Loucy (cell line): ENCODE data around the gene SLC25A21.

Experiments used
- H2AFZ ChIP-seq: fragments of 200-600 bp; sonication (generic); 2 replicates; pipeline ENCODE4 v1.6.0; 2016; ENCODE audit warnings: antibody characterized with exemption, mild to moderate bottlenecking, low read length, moderate library complexity
- H3F3A ChIP-seq: fragments of 200-600 bp; 2 replicates; pipeline ENCODE4 v1.6.0; 2016; ENCODE audit warnings: antibody characterized with exemption, low read depth, mild to moderate bottlenecking
- H3K27me3 ChIP-seq: fragments of 200-600 bp; sonication (generic); 2 replicates; pipeline ENCODE4 v1.6.1; 2014; ENCODE audit warnings: low read length, mild to moderate bottlenecking; ENCODE audit not compliant: insufficient read depth, poor library complexity, severe bottlenecking
- H3K36me3 ChIP-seq: fragments of 200-600 bp; sonication (generic); 2 replicates; pipeline ENCODE4 v1.6.1; 2016; ENCODE audit warnings: low read length; ENCODE audit not compliant: insufficient read depth
- H3K4me1 ChIP-seq: fragments of 200-600 bp; sonication (generic); 2 replicates; pipeline ENCODE4 v1.5.1; 2014; ENCODE audit warnings: low read length, mild to moderate bottlenecking; ENCODE audit not compliant: insufficient read depth, poor library complexity, severe bottlenecking
- H3K4me2 ChIP-seq: fragments of 200-600 bp; sonication (generic); 2 replicates; pipeline ENCODE4 v1.6.0; 2014; ENCODE audit warnings: antibody characterized with exemption, low read length, low read depth, mild to moderate bottlenecking; ENCODE audit not compliant: poor library complexity, severe bottlenecking
- H3K4me3 ChIP-seq: fragments of 200-600 bp; sonication (generic); 2 replicates; pipeline ENCODE4 v1.5.1; 2014; ENCODE audit warnings: low read length, mild to moderate bottlenecking, mixed read lengths; ENCODE audit not compliant: poor library complexity, severe bottlenecking
- H3K79me2 ChIP-seq: fragments of 200-600 bp; sonication (generic); 2 replicates; pipeline ENCODE4 v1.6.1; 2014; ENCODE audit warnings: low read length; ENCODE audit not compliant: insufficient read depth
- H3K9ac ChIP-seq: fragments of 200-600 bp; sonication (generic); 2 replicates; pipeline ENCODE4 v1.6.0; 2014; ENCODE audit warnings: mild to moderate bottlenecking, low read depth, low read length, moderate library complexity; ENCODE audit not compliant: poor library complexity, severe bottlenecking
- H3K9me2 ChIP-seq: fragments of 200-600 bp; sonication (generic); replicated peaks from 2 replicates; pipeline ENCODE4 v1.6.1; 2016; ENCODE audit warnings: low read depth, low read length, mixed read lengths
- H3K9me3 ChIP-seq: fragments of 200-600 bp; sonication (generic); 2 replicates; pipeline ENCODE4 v1.6.1; 2014; ENCODE audit warnings: mild to moderate bottlenecking, antibody characterized with exemption, low read length, low read depth; ENCODE audit not compliant: insufficient read depth
- H4K20me1 ChIP-seq: fragments of 200-600 bp; sonication (generic); 2 replicates; pipeline ENCODE4 v1.6.0; 2014; ENCODE audit warnings: antibody characterized with exemption, low read length, mild to moderate bottlenecking; ENCODE audit not compliant: insufficient read depth, poor library complexity, severe bottlenecking
- CTCF ChIP-seq: fragments of 200-600 bp; sonication (generic); conservative IDR thresholded peaks from 2 replicates; pipeline ENCODE4 v1.5.1; 2014; ENCODE audit warnings: mild to moderate bottlenecking, antibody characterized with exemption, low read length
- EZH2phosphoT487 ChIP-seq: fragments of 200-600 bp; IDR thresholded peaks from 2 replicates; pipeline ENCODE4 v1.6.1; 2018; ENCODE audit warnings: antibody characterized with exemption, mild to moderate bottlenecking, moderate library complexity, borderline replicate concordance

SLC25A21 gene

DNA sequence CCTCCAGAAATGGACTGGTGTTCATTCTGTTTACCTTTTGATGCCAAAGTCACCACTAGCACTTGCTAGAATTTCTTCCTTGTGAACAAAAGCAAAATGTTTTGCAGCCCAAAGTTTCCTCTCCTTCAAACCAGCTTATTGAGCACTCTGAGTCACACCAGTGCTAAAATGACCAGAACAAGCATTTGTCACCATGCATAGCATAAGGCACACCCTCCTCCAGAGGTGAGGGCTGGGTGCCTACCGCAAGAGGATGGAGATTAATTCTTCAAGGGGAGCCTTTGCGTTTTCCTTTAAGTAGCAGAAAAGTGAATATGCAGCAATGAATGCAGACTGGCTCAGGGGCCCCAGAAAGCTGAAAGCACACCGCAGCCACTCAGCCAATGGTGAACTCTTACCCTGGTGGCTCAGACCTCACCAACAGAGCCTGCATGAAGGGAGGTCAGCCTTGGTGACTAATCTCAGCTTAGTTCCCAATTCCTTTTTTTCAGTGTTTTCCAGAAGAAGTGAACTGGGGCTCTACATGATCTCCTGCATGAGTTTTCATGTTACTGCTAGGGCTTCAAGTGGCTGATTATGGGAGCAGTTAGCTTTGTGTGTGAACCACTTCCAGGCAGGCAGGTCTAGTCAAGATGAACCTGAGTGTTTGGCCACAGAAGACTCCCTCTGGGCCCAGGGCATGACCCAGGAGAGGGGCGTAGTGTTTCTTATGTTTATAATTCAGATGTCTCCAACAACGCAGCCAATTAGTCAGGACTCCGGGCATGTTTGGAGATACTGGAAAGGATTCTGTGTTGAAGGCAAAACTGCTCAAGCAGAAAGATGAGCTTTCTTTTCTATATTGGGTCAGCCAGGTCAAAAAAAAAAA, 414.4 kb downstream of the SLC25A21 start:
- Histone ChIP-seq H3K9ac (no peak overlapping the region), H3K79me2 (no peaks in the 10 kb centered on the region), H3K9me3 (0 out of 2 replicates have a peak, but pooled peaks cover 5% of the 10 kb centered on the region), H2AFZ (no peak overlapping the region), H3K9me2 (no peaks in the 10 kb centered on the region), H3K36me3 (no peaks in the 10 kb centered on the region), H3K4me1 (no peaks in the 10 kb centered on the region), H3K4me3 (no peak overlapping the region), H3K4me2 (no peak overlapping the region), H3K27me3 (no peaks in the 10 kb centered on the region), H4K20me1 (no peaks in the 10 kb centered on the region), H3F3A (no peaks in the 10 kb centered on the region)
- TF ChIP-seq CTCF (no peak), EZH2phosphoT487 (no peak)

DNA sequence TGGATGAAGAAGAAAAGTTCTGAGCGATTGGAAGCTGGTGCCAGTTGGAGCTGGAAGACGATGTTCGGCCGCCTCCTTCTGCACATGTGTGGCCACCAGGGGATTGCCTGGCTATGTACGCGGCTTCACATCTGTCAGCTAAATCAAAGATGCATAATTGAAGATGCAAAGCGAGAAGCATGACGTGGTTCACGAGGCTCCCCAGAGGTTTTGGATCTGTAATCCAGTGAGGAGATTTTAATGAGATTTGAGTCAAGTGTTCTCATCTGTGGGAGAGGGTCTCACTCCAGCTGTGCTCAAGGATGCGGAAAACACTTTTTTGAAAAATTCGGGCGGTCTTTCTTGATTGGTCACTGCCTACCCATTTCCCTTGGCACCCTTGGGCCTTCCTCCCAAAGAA, 416.2 kb downstream of the SLC25A21 start:
- no peak overlapping the region for H3K4me2 ChIP-seq
- H3K9me3 ChIP-seq = 0 out of 2 replicates have a peak, but pooled peaks cover 7% of the 10 kb centered on the region
- H3K9me2 ChIP-seq = no peaks in the 10 kb centered on the region
- no peaks in the 10 kb centered on the region for H3K4me1 ChIP-seq
- H3K79me2 ChIP-seq = no peaks in the 10 kb centered on the region
- no peaks in the 10 kb centered on the region for H3K27me3 ChIP-seq
- H4K20me1 ChIP-seq = no peaks in the 10 kb centered on the region
- no peak overlapping the region for H2AFZ ChIP-seq
- H3K36me3 ChIP-seq = no peaks in the 10 kb centered on the region
- no peaks in the 10 kb centered on the region for H3F3A ChIP-seq
- no peak overlapping the region for H3K9ac ChIP-seq
- TF ChIP-seq CTCF (no peak), EZH2phosphoT487 (no peak)
- H3K4me3 ChIP-seq = no peak overlapping the region

GRCh38 chr14:36755756-36756155, 416.6 kb downstream of the SLC25A21 start:
- TF ChIP-seq CTCF = no peak
- no peak for TF ChIP-seq EZH2phosphoT487
- Histone ChIP-seq H3K4me3 (no peak overlapping the region), H3K4me1 (no peaks in the 10 kb centered on the region), H3K9me3 (0 out of 2 replicates have a peak, but pooled peaks cover 7% of the 10 kb centered on the region), H3K79me2 (no peaks in the 10 kb centered on the region), H3K36me3 (no peaks in the 10 kb centered on the region), H2AFZ (no peak overlapping the region), H3K4me2 (no peak overlapping the region), H3K9me2 (no peaks in the 10 kb centered on the region), H4K20me1 (no peaks in the 10 kb centered on the region), H3F3A (no peaks in the 10 kb centered on the region), H3K27me3 (no peaks in the 10 kb centered on the region), H3K9ac (no peak overlapping the region)
